HG03039 (cell line): Measurements from ENCODE around the gene KCNMA1.
"Not testable (repeated sequence)": the region's sequence is repeated elsewhere in the genome, so short reads cannot be mapped to it uniquely, and the experiment has no call there.

ENCODE experiments used
- ATAC-seq: cut with Tn5 transposase; IDR thresholded peaks from one replicate; pipeline ENCODE4 v1.9.1; 2021; ENCODE audit warnings: mild to moderate bottlenecking, moderate library complexity; ENCODE audit not compliant: unreplicated experiment

Gene KCNMA1

GRCh38 chr10:77539147-77539935, 98.3 kb downstream of the KCNMA1 start:
- no peak for ATAC-seq

GRCh38 chr10:77537720-77538373, 99.8 kb downstream of the KCNMA1 start:
- ATAC-seq: no peak

GRCh38 chr10:77537071-77537470, 100.5 kb downstream of the KCNMA1 start:
- ATAC-seq: no peak

- no peak for ATAC-seq
These were observed 103.7 kb downstream of the KCNMA1 start for GRCh38 chr10:77533887-77534278.

GRCh38 chr10:77533146-77533886, 104.3 kb downstream of the KCNMA1 start:
- no peak for ATAC-seq

- no peak for ATAC-seq
These were observed 105.5 kb downstream of the KCNMA1 start for GRCh38 chr10:77532068-77532467.

GRCh38 chr10:77531441-77532001, 106.1 kb downstream of the KCNMA1 start:
- ATAC-seq: no peak

GRCh38 chr10:77530011-77530410, 107.6 kb downstream of the KCNMA1 start:
- no peak for ATAC-seq

GRCh38 chr10:77529050-77529576, 108.5 kb downstream of the KCNMA1 start:
- no peak for ATAC-seq

GRCh38 chr10:77527839-77528238, 109.8 kb downstream of the KCNMA1 start:
- no peak for ATAC-seq

GRCh38 chr10:77526868-77527617, 110.6 kb downstream of the KCNMA1 start:
- no peak for ATAC-seq

- no peak for ATAC-seq
These were observed 113.3 kb downstream of the KCNMA1 start for GRCh38 chr10:77524281-77524711.

- no peak for ATAC-seq
These were observed 115.3 kb downstream of the KCNMA1 start for GRCh38 chr10:77522268-77522809.

- no peak for ATAC-seq
These were observed 116.6 kb downstream of the KCNMA1 start for GRCh38 chr10:77520995-77521394.

- no peak for ATAC-seq
These were observed 117.3 kb downstream of the KCNMA1 start for GRCh38 chr10:77520290-77520689.

GRCh38 chr10:77519791-77520190, 117.8 kb downstream of the KCNMA1 start:
- ATAC-seq: not testable (repeated sequence)

- no peak for ATAC-seq
These were observed 118.7 kb downstream of the KCNMA1 start for GRCh38 chr10:77518910-77519274.

GRCh38 chr10:77518241-77518909, 119.2 kb downstream of the KCNMA1 start:
- no peak for ATAC-seq

GRCh38 chr10:77516575-77516974, 121.0 kb downstream of the KCNMA1 start:
- no peak for ATAC-seq

GRCh38 chr10:77514870-77515269, 122.7 kb downstream of the KCNMA1 start:
- no peak for ATAC-seq
